HG02943 (cell line): ENCODE measurements around the gene GSTA2.
"Not testable (repeated sequence)": the region's sequence is repeated elsewhere in the genome, so short reads cannot be mapped to it uniquely, and the experiment has no call there.

Experiments
- ATAC-seq: cut with Tn5 transposase; IDR thresholded peaks from one replicate; pipeline ENCODE4 v1.9.1; 2021; ENCODE audit warnings: mild to moderate bottlenecking, low read depth, moderate library complexity; ENCODE audit not compliant: unreplicated experiment

Gene GSTA2

GRCh38 chr6:52727908-52728307 is 35.4 kb downstream of the GSTA2 start:
- ATAC-seq = no peak

- no peak for ATAC-seq
Observed at GRCh38 chr6:52726741-52727535, 36.3 kb downstream of the GSTA2 start.

- no peak for ATAC-seq
Observed at GRCh38 chr6:52726193-52726542, 37.1 kb downstream of the GSTA2 start.

- ATAC-seq = no peak
Observed at GRCh38 chr6:52725535-52726192, 37.6 kb downstream of the GSTA2 start.

- ATAC-seq = no peak
Observed at GRCh38 chr6:52725143-52725534, 38.1 kb downstream of the GSTA2 start.

- ATAC-seq = no peak
Observed at GRCh38 chr6:52724406-52725121, 38.7 kb downstream of the GSTA2 start.

GRCh38 chr6:52724042-52724405 is 39.3 kb downstream of the GSTA2 start:
- no peak for ATAC-seq

- no peak for ATAC-seq
Observed at GRCh38 chr6:52720321-52720720, 43.0 kb downstream of the GSTA2 start.

- ATAC-seq = no peak
Observed at GRCh38 chr6:52718550-52718949, 44.7 kb downstream of the GSTA2 start.

GRCh38 chr6:52714761-52715160 is 48.5 kb downstream of the GSTA2 start:
- not testable (repeated sequence) for ATAC-seq

GRCh38 chr6:52712136-52712535 is 51.1 kb downstream of the GSTA2 start:
- no peak for ATAC-seq

- no peak for ATAC-seq
Observed at GRCh38 chr6:52707963-52708680, 55.2 kb downstream of the GSTA2 start.

GRCh38 chr6:52706001-52706400 is 57.3 kb downstream of the GSTA2 start:
- ATAC-seq = no peak

GRCh38 chr6:52704781-52705502 is 58.3 kb downstream of the GSTA2 start:
- ATAC-seq = not testable (repeated sequence)

- ATAC-seq = no peak
Observed at GRCh38 chr6:52704060-52704459, 59.2 kb downstream of the GSTA2 start.
